NCI-H2171 treated with DMSO at 0.1 percent for 48 hours (cell line): Measurements from ENCODE around the gene ENPP1.

Source experiments
- DNase-seq: peaks from one replicate; lab custom pipeline; 2025; lab: John Stamatoyannopoulos, UW

The ENPP1 gene

DNA sequence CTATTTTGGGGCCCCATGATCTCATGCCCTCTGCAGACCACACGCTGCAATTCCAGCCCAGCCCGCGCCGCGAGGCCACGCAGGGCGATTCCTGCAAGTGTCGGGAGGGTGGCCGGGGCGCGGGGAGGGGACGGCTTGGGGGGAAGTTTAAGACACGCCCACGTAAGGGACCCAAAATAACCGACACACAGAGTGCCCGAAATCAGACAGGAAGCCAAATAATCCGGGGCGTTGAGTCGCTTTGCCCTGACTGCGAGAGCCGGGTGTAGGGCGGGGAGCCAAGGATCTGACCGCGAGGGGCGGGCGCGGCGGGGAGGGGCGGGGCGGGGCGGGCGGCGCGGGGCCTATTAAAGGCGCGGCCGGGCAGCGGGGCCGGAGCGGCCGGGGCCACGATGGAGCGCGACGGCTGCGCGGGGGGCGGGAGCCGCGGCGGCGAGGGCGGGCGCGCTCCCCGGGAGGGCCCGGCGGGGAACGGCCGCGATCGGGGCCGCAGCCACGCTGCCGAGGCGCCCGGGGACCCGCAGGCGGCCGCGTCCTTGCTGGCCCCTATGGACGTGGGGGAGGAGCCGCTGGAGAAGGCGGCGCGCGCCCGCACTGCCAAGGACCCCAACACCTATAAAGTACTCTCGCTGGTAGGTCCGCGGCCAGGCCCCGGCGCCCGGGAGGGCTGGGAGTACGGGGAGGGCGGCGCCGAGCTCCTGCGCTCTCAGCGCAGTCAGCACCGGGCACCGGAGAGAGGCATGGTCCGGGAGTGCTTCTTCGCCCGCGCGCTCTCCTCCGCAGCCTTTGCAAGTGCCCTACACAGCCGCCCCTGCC is at the start of gene ENPP1:
Gene ENPP1, plus strand, starts transcription at position 377 of the 816 bp plus-strand sequence. Its CDS starts 16 bp downstream, at position 393.
- DNase-seq: peak; percentile 15

DNA sequence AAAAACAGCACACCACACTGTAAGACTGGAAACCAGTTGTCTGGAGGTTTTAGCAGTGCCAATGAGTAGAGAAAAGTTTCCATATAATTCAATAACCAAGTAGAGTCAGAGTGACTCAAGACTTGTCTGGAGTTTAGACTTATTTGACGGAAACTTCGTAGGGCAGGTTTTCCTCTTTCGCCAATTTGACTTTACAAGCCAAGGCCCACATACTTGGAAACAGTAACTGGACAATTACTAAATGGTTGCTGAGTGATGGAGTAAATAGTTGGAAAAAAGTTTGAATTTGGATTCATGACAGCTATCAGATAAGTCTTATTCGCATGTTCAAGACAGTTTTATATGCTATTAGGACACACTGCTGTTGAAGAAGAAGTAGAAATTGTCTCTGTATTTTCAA is 48.9 kb upstream of the ENPP1 start:
- DNase-seq: no peak

- no peak for DNase-seq
Measured at GRCh38 chr6:131761060-131761761, 46.6 kb upstream of the ENPP1 start.

GRCh38 chr6:131761762-131762067 is 46.1 kb upstream of the ENPP1 start:
- DNase-seq: no peak

DNA sequence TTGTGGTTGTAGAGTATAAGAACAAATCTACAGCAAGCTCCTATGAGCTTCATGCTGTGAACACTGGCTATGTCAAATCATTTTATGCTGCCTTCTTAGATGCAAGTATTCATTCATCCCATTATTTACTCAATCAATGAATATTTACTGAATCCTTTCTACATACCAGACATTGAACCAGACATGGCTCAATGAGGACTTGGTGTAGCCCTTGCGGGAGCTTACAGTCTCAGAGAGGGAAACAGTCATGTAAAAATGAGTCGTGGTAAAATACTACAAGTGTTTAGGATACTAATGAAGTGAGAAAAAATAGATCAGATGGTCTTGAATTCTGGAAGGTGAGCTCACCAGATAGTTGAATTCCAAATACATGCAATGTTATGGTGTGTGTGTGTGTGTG is 44.8 kb upstream of the ENPP1 start:
- DNase-seq: no peak

- no peak for DNase-seq
Measured at GRCh38 chr6:131763749-131764148, 44.1 kb upstream of the ENPP1 start.

GRCh38 chr6:131764350-131764749 is 43.5 kb upstream of the ENPP1 start:
- no peak for DNase-seq

DNA sequence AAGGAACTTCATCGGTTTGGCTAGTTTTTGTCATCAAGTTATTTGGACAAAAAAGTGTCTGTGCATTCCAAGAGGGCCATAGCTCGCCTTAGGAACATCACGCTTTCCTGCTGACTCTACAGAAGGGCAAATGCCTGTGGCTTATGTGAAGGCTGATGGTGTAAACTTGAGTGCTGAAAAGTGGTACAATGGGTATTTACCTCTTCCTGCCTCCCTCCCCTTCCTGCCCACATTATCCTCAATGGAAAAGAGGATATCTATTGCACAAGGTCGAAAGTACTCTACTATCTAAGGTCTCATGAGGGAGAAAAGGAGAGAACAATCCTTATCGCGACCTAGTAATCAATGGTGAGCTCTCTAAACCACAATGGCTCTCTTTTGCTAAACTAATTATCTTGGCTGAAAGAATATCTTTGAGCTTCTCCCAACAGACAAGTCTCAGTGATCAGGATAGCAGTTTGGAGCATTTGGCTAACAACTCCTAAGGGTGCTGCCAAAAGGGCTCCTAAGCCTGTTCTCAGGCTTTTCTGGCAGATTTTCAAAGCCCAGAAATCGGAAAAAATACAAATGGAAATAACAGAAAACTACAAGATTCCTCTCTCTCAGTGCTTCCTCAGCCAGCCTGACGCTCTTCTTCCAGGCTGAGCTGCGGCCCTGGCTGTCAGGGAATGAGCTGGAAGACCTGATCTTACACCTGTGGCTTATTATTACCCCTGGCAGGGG is 42.6 kb upstream of the ENPP1 start:
- no peak for DNase-seq

GRCh38 chr6:131765804-131766135 is 42.0 kb upstream of the ENPP1 start:
- DNase-seq: no peak

- no peak for DNase-seq
Measured at GRCh38 chr6:131766631-131767030, 41.2 kb upstream of the ENPP1 start.

GRCh38 chr6:131768964-131769363 is 38.9 kb upstream of the ENPP1 start:
- DNase-seq: no peak

GRCh38 chr6:131769385-131770141 is 38.3 kb upstream of the ENPP1 start:
- no peak for DNase-seq

DNA sequence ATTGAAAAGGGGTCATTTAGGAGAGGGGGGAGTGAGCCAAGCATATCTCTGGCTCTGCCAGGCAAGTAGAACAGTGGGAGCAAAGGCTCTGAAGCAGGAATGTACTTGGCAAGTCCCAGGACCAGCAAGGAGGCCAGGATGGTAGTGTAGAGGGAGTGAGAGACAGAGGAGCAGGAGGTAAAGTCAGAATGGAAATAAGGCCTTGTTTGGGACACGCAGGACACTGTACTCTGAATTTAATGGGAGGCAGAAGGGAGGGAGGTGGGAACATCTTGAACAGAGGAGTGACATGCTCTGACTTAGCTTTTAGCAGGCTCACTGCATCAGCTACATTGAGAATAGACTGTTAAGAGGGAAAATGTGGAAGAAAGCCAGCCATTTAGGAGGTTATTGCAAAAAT is 37.0 kb upstream of the ENPP1 start:
- no peak for DNase-seq

DNA sequence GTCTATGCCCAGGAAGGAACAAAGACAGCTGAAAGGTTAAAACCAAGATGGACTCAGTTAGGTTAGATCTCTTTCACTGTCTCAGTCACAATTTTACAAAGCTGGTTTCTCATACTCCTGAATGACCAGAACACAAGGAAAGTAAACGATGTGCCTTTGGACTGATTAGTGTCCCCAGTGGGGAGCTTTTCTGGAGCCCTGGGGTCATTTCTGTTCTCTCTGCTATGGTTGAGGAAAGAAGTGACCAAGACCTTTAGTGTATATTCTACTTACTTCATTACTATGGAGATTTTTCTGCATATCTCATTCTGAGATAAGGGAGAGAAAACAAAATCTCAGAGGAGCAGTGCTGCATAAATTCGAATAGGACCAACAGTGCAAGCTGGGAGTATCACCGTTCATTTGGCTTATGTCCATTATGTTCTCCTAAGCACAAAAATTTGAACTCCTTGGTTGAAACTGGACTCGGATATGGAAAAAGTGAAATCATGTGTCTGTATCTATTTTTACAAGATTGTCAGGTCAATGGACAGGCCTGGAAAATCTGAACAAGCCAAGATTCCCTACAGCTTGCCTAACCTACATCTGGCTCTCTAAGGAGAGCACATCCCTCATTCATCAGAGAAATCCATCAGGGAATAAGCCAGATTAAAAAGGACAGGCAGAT is 34.4 kb upstream of the ENPP1 start:
- no peak for DNase-seq

GRCh38 chr6:131775886-131776285 is 31.9 kb upstream of the ENPP1 start:
- no peak for DNase-seq

- DNase-seq: no peak
Measured at GRCh38 chr6:131776985-131777384, 30.8 kb upstream of the ENPP1 start.

GRCh38 chr6:131778169-131778568 is 29.7 kb upstream of the ENPP1 start:
- DNase-seq: no peak

DNA sequence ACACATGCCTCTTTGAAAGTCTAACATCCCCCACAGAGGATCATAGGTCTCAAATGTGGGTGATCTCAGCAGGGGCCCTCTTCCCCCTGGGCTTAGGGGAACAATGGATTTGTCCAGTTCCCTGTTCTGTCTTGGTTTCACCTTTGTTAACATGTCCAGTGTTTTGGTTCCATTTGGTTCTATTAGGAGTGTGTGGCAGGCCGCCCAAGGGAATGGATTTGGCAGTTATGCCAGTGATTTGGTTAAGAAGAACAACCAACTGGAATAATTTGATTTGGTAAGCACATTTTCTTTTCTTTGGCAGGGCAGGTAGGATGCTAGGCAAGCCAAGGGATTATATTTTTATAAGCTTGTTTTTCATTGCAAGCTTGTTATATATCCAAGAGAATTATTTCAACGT is 28.5 kb upstream of the ENPP1 start:
- no peak for DNase-seq

- no peak for DNase-seq
Measured at GRCh38 chr6:131780600-131780999, 27.2 kb upstream of the ENPP1 start.

DNA sequence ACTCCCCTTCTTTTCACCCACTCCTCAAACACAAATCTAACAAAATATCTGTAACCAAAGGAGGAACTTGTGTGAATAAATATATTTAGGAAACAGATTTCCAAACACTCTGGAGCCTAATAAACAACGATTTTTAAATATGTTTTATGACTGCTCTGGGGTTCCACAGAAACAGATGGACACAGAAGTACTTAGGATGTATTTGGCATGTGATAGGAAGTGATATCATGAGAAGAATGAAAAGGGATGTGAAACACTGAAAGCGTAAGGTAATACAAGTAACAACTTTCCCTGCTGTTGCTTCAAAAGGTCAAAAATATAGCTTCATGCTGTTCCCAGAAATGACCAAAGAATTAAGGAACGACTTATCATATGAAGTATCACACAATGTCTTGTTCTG is 26.1 kb upstream of the ENPP1 start:
- no peak for DNase-seq

GRCh38 chr6:131782764-131783163 is 25.1 kb upstream of the ENPP1 start:
- no peak for DNase-seq

GRCh38 chr6:131784561-131784960 is 23.3 kb upstream of the ENPP1 start:
- DNase-seq: no peak
